ENCODE measurements around the gene ARID5B.

DNA sequence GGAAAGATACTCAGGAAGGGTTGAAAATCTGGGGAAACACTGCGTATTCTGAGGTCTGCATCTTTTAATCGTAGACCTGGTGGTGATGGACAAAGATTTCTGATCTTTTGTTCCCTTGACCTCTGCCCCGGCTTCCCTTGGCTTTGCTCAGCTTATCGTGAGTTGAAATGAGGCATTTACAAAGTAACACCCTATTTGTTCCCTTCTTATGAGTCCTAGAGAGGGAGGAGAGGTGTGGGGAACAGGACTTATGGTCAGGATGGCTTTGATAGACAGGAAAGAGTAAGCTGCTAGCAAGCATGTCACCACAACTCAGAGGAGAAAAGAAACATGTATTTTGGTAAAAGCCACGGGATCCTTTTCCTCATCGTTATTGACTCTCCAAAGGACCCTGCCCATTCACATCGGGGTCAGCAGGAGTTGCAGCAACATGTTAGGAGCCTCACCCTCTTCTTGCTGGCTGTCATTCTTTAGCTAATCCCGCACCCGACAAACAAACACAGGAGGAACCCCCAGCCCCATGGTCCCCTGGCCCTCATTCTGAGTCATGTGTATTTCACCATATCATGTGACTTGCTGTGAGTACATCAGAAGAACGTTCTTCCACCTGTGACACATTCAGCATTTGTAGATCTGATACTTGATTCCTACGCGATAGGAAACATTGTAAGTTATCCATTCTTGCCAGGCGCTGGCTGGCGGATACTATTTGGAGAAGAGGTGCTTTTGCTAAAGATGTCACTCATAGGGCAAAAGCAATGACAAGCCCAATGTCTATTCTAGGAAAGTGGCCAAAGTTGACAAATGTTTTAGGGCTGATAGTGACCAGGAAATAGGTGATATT, 197.0 kb downstream of the ARID5B start:
- TF ChIP-seq, protein P1, sequence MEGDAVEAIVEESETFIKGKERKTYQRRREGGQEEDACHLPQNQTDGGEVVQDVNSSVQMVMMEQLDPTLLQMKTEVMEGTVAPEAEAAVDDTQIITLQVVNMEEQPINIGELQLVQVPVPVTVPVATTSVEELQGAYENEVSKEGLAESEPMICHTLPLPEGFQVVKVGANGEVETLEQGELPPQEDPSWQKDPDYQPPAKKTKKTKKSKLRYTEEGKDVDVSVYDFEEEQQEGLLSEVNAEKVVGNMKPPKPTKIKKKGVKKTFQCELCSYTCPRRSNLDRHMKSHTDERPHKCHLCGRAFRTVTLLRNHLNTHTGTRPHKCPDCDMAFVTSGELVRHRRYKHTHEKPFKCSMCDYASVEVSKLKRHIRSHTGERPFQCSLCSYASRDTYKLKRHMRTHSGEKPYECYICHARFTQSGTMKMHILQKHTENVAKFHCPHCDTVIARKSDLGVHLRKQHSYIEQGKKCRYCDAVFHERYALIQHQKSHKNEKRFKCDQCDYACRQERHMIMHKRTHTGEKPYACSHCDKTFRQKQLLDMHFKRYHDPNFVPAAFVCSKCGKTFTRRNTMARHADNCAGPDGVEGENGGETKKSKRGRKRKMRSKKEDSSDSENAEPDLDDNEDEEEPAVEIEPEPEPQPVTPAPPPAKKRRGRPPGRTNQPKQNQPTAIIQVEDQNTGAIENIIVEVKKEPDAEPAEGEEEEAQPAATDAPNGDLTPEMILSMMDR (IDR thresholded peaks at IDR 0.05), result no peak
- TF ChIP-seq EZH2 (IDR thresholded peaks at IDR 0.05; ENCODE audit: borderline replicate concordance, insufficient read depth, low read depth, low read length, poor library complexity, severe bottlenecking), result no peak

Data from B cell (primary cell).